GM12878 (cell line): ENCODE results near the gene LMO7. TPM values are rescaled to one million over a fixed set of nuclear protein-coding genes. Genes with fewer than 3 reads are reported as not detected.

ENCODE experiments used
- ATAC-seq: fragments of 200-7000 bp; cut with Tn5 transposase; 3 replicates; pipeline ENCODE4 v1.9.1; 2020; ENCODE audit warnings: mild to moderate bottlenecking, moderate library complexity
- BruUV-seq: library from RNA; stranded (reverse); fragments of 400-500 nt; replicated peaks from 2 replicates; lab custom pipeline; 2021; lab: Mats Ljungman, UMichigan
- CTCF ChIA-PET: fragments of 300-600 bp; sonication (Branson Sonifier 250); formaldehyde crosslinking; extraction: SDS; loops from one replicate; lab custom pipeline; 2021; ENCODE audit warnings: inconsistent platforms; lab: Yijun Ruan, JAX
- POLR2A ChIA-PET: fragments of 350-600 bp; formaldehyde crosslinking; extraction: SDS; loops from one replicate; lab custom pipeline; 2021; ENCODE audit warnings: inconsistent platforms; lab: Charles Lee
- RAD21 ChIA-PET: fragments of 300-600 bp; sonication (Branson Sonifier 250); formaldehyde crosslinking; loops from one replicate; lab custom pipeline; 2023; ENCODE audit warnings: antibody characterized with exemption; ENCODE audit not compliant: unreplicated experiment; lab: Charles Lee
- SMC1A ChIA-PET: fragments of 300-600 bp; sonication (Branson Sonifier 250); formaldehyde crosslinking; loops from one replicate; lab custom pipeline; 2023; ENCODE audit not compliant: unreplicated experiment, uncharacterized antibody; lab: Charles Lee
- DNase-seq: peaks from one replicate; pipeline ENCODE4 v3.0.0-alpha.2; 2011; ENCODE audit warnings: low read depth, low spot score
- FAIRE-seq: peaks from 3 replicates; lab custom pipeline; 2011; peaks lifted over from hg19 to GRCh38; lab: Jason Lieb, UNC
- H2AFZ ChIP-seq: 2 replicates; pipeline ENCODE4 v1.6.0; 2011; ENCODE audit warnings: low read depth, low read length, control low read depth; ENCODE audit not compliant: control insufficient read depth
- H3K27ac ChIP-seq: 2 replicates; pipeline ENCODE4 v1.5.1; 2011; ENCODE audit warnings: control low read depth; ENCODE audit not compliant: control insufficient read depth, insufficient read depth
- H3K27me3 ChIP-seq, 2 experiments: replicated peaks in 1 of 2; 2 replicates each; pipeline versions ENCODE4 v1.6.0 to v1.6.1; 2011; ENCODE audit warnings: low read length in 1 of 2; ENCODE audit not compliant: control insufficient read depth in 2 of 2, insufficient read depth in 2 of 2
- H3K36me3 ChIP-seq, 2 experiments: 2 replicates each; pipeline ENCODE4 v1.5.1; 2011; ENCODE audit warnings: low read length in 1 of 2; ENCODE audit not compliant: control insufficient read depth in 2 of 2, insufficient read depth in 2 of 2
- H3K4me1 ChIP-seq: 2 replicates; pipeline ENCODE4 v1.6.1; 2011; ENCODE audit warnings: mild to moderate bottlenecking, low read length, moderate library complexity, mixed read lengths; ENCODE audit not compliant: control insufficient read depth, insufficient read depth
- H3K4me2 ChIP-seq: 2 replicates; pipeline ENCODE4 v1.6.0; 2011; ENCODE audit warnings: control low read depth; ENCODE audit not compliant: control insufficient read depth, insufficient read depth
- H3K4me3 ChIP-seq: fragments of 200-600 bp; sonication (generic); 2 replicates; pipeline ENCODE4 v1.5.1; 2016
- H3K79me2 ChIP-seq: 2 replicates; pipeline ENCODE4 v1.6.0; 2011; ENCODE audit warnings: low read length; ENCODE audit not compliant: control insufficient read depth, insufficient read depth
- H3K9ac ChIP-seq: 2 replicates; pipeline ENCODE4 v1.8.0; 2011; ENCODE audit warnings: low read length, control low read depth, mixed read lengths; ENCODE audit not compliant: control insufficient read depth, insufficient read depth
- H3K9me3 ChIP-seq: replicated peaks from 3 replicates; pipeline ENCODE4 v1.5.1; 2011; ENCODE audit warnings: mild to moderate bottlenecking, low read length; ENCODE audit not compliant: control insufficient read depth, insufficient read depth
- H4K20me1 ChIP-seq: 2 replicates; pipeline ENCODE4 v1.6.0; 2011; ENCODE audit not compliant: control insufficient read depth, insufficient read depth
- ATF7 ChIP-seq: fragments of 450-650 bp; IDR thresholded peaks from 2 replicates; pipeline ENCODE4 v1.6.1; 2016; ENCODE audit warnings: low read depth, mild to moderate bottlenecking
- BACH1 ChIP-seq: fragments of 450-650 bp; IDR thresholded peaks from 2 replicates; pipeline ENCODE4 v1.6.1; 2017; ENCODE audit warnings: mild to moderate bottlenecking, borderline replicate concordance
- BCL11A ChIP-seq: IDR thresholded peaks from 2 replicates; pipeline ENCODE4 v1.6.1; 2011; ENCODE audit warnings: low read depth, low read length
- CTCF ChIP-seq, 3 experiments: IDR thresholded peaks in 2 of 3; conservative IDR thresholded peaks in 1 of 3; 2 replicates each; pipeline ENCODE4 v1.5.1; 2011; ENCODE audit warnings: low read depth in 3 of 3, low read length in 3 of 3, mild to moderate bottlenecking in 3 of 3, control low read depth in 2 of 3, moderate library complexity in 2 of 3, inconsistent platforms in 1 of 3, mixed read lengths in 1 of 3; ENCODE audit not compliant: control insufficient read depth in 2 of 3, insufficient read depth in 1 of 3; ENCODE audit errors: extremely low read depth in 1 of 3
- E4F1 ChIP-seq: fragments of 450-650 bp; IDR thresholded peaks from 2 replicates; pipeline ENCODE4 v1.6.1; 2018; ENCODE audit warnings: borderline replicate concordance, mild to moderate bottlenecking; ENCODE audit not compliant: partially characterized antibody
- JUNB ChIP-seq: IDR thresholded peaks from 2 replicates; pipeline ENCODE4 v1.6.1; 2016; ENCODE audit warnings: antibody characterized with exemption, mild to moderate bottlenecking
- MXI1 ChIP-seq: fragments of 150-350 bp; IDR thresholded peaks from 2 replicates; pipeline ENCODE4 v1.6.1; 2011; ENCODE audit warnings: low read depth, mild to moderate bottlenecking, inconsistent platforms, low read length, improper control_type of control experiment
- NFYB ChIP-seq: IDR thresholded peaks from 2 replicates; pipeline ENCODE4 v1.6.1; 2011; ENCODE audit warnings: low read depth, mild to moderate bottlenecking, low read length, improper control_type of control experiment, moderate library complexity; ENCODE audit not compliant: insufficient read depth
- PBX3 ChIP-seq: IDR thresholded peaks from 2 replicates; pipeline ENCODE4 v1.6.1; 2011; ENCODE audit warnings: mild to moderate bottlenecking, low read depth, low read length, moderate library complexity; ENCODE audit not compliant: insufficient replicate concordance
- PKNOX1 ChIP-seq: fragments of 450-650 bp; IDR thresholded peaks from 2 replicates; pipeline ENCODE4 v1.6.1; 2016; ENCODE audit warnings: mild to moderate bottlenecking
- RELB ChIP-seq: fragments of 450-650 bp; IDR thresholded peaks from 2 replicates; pipeline ENCODE4 v1.6.1; 2017; ENCODE audit warnings: low read depth, mild to moderate bottlenecking, moderate library complexity
- RUNX3 ChIP-seq: IDR thresholded peaks from 2 replicates; pipeline ENCODE4 v1.6.1; 2012; ENCODE audit warnings: low read length, inconsistent platforms
- SMC3 ChIP-seq: IDR thresholded peaks from 2 replicates; pipeline ENCODE4 v1.6.1; 2011; ENCODE audit warnings: low read length, improper control_type of control experiment, borderline replicate concordance
- TBL1XR1 ChIP-seq: IDR thresholded peaks from 2 replicates; pipeline ENCODE4 v1.6.1; 2012; ENCODE audit warnings: low read depth, low read length, improper control_type of control experiment
- WRNIP1 ChIP-seq: IDR thresholded peaks from 2 replicates; pipeline ENCODE4 v1.6.1; 2011; ENCODE audit warnings: low read depth, low read length, improper control_type of control experiment, borderline replicate concordance
- WGBS: methylation state at CpG from one replicate; pipeline ENCODE4 v1.1.6; 2016; ENCODE audit warnings: low lambda C conversion rate; ENCODE audit not compliant: insufficient replicate concordance, insufficient coverage; ENCODE audit errors: missing lambda C conversion rate; 5-methylcytosine and 5-hydroxymethylcytosine counted together
- in situ Hi-C: fragments of 300-500 bp; cut with MboI; formaldehyde crosslinking; loops from 9 replicates; pipeline ENCODE4 v1.14.3; 2018; ENCODE audit warnings: mixed read lengths
- intact Hi-C: fragments of 100-400 bp; cut with micrococcal nuclease; formaldehyde crosslinking; loops from one replicate; pipeline ENCODE4 v1.14.2; 2022; ENCODE audit not compliant: unreplicated experiment
- polyA plus RNA-seq, 11 experiments: library from polyadenylated mRNA; depleted of rRNA in 4 of 11; unstranded in 6 of 11; stranded (reverse) in 5 of 11; fragments of >200 nt; fragmentation: Nextera tagmentation in 4 of 11; fragmentation: Illumina TruSeq in 1 of 11; extraction: Ambion mirVana in 4 of 11; extraction: Trizol in 1 of 11; gene quantifications; 1 replicate in 1 of 11; 2 replicates in 10 of 11; pipeline versions ENCODE4 v1.2.1 to v1.2.3, GENCODE V29; 2011 to 2016; ENCODE audit warnings: inconsistent platforms in 2 of 11, missing spikeins in 2 of 11, low read depth in 1 of 11
- total RNA-seq, 4 experiments: library from RNA; depleted of rRNA in 3 of 4; stranded (reverse); fragments of >200 nt in 3 of 4; fragmentation: Illumina TruSeq in 1 of 4; extraction: Trizol in 1 of 4; gene quantifications; 2 replicates each; pipeline versions ENCODE4 v1.2.1 to v1.2.3, GENCODE V29; 2013 to 2021

The LMO7 gene
- total and polyA plus RNA-seq, 10 of the 15 experiments (the other 5 are each of a cell fraction or from before 2014, with no cell fraction given) = 8.5 to 67.8 (median 36.8) TPM

GRCh38 chr13:75699062-75699461, 62.9 kb downstream of the LMO7 start:
- no peaks in the 10 kb centered on the region for H3K27me3 ChIP-seq
- 89% methylated on average over 1 of the region's 1 CpG for WGBS
- H3K4me1 ChIP-seq = no peaks in the 10 kb centered on the region
- intact Hi-C loops = loop anchor here (5.0 kb wide), 2 partner anchors 98 to 1203 kb away; no protein-coding TSS in a partner anchor
- DNase-seq (no peak), ATAC-seq (no peak), FAIRE-seq (no peak)
- POLR2A ChIA-PET = interaction anchor here (0.7 to 1.0 kb wide), 2 partner anchors 153 to 790 kb away, joined by 3 read pairs; no protein-coding TSS in a partner anchor
- H3K9ac ChIP-seq = no peak overlapping the region
- SMC1A ChIA-PET = interaction anchor here (1.8 to 6.9 kb wide), 5 partner anchors 16 to 174 kb away, joined by 4 to 228 read pairs (median 64); no protein-coding TSS in a partner anchor
- no peak overlapping the region for H3K4me2 ChIP-seq
- CTCF ChIA-PET = interaction anchor here (0.6 to 4.8 kb wide), 2 partner anchors 174 to 891 kb away, joined by 6 to 296 read pairs; no protein-coding TSS in a partner anchor
- in situ Hi-C loops = loop anchor here (5.0 to 10.0 kb wide), 3 partner anchors 168 to 1206 kb away; no protein-coding TSS in a partner anchor
- H3K4me3 ChIP-seq = no peak overlapping the region
- no peaks in the 10 kb centered on the region for H4K20me1 ChIP-seq
- no peaks in the 10 kb centered on the region; the same call in 1 of the 3 replicates for H3K9me3 ChIP-seq
- H3K36me3 ChIP-seq = no peaks in the 10 kb centered on the region
- H2AFZ ChIP-seq = no peak overlapping the region
- BruUV-seq = no TSS peak
- H3K79me2 ChIP-seq = no peaks in the 10 kb centered on the region
- RAD21 ChIA-PET = interaction anchor here (0.6 to 0.7 kb wide), 2 partner anchors 173 to 1084 kb away, joined by 3 read pairs; no protein-coding TSS in a partner anchor
- no peak overlapping the region for H3K27ac ChIP-seq
- TF ChIP-seq BACH1 = no peak
- TF ChIP-seq JUNB = no peak
- no peak for TF ChIP-seq CTCF (IDR thresholded peaks at IDR 0.05 in 2 of 3, conservative IDR thresholded peaks at IDR 0.05 in 1 of 3; ENCODE audit: control insufficient read depth in 2 of 3, extremely low read depth in 1 of 3, insufficient read depth in 1 of 3, low read depth in 3 of 3, low read length in 3 of 3)
- peak; percentile 33; the same call in 1 of the 2 replicates for TF ChIP-seq RUNX3
- TF ChIP-seq PBX3 = peak; percentile 34
- 0 out of 2 replicates have a peak, but pooled peaks have one; percentile 31 for TF ChIP-seq RELB
- TF ChIP-seq BCL11A = no peak
- no peak for TF ChIP-seq SMC3
- no peak for TF ChIP-seq MXI1
- no peak for TF ChIP-seq NFYB
- no peak for TF ChIP-seq WRNIP1
- TF ChIP-seq ATF7 = no peak
- TF ChIP-seq E4F1 = no peak
- TF ChIP-seq TBL1XR1 = no peak
- TF ChIP-seq PKNOX1 = peak; percentile 88
